Sciatic nerve (tissue), 2 donors: ENCODE results near the gene LRP5. TPM values are rescaled to one million over a fixed set of nuclear protein-coding genes. Genes with fewer than 3 reads are reported as not detected.
A peak's percentile ranks its signal among the peaks of the same experiment; 100 is the strongest.
"Not testable (repeated sequence)": the region's sequence is repeated elsewhere in the genome, so short reads cannot be mapped to it uniquely, and the experiment has no call there.

Experiments
- ATAC-seq: fragments of 200-7000 bp; cut with Tn5 transposase; one replicate; pipeline ENCODE4 v1.9.1; 2020; ENCODE audit warnings: mild to moderate bottlenecking, moderate library complexity
- DNase-seq: peaks from one replicate; pipeline ENCODE4 v3.0.0-alpha.2; 2020; ENCODE audit warnings: low spot score
- intact Hi-C: fragments of 100-400 bp; cut with DNase I; formaldehyde crosslinking; loops from one replicate; pipeline ENCODE4 v1.14.2; 2022
- total RNA-seq: library from RNA; stranded (reverse); fragmentation: NEBNext Ultra II Directional; extraction: Animal tissue kit (Norgen Biotek cat#: 25700); gene quantifications from one replicate; pipeline ENCODE4 v1.2.1, GENCODE V29; 2021
- donor health status: DM: no; HTN: no; CAD: no.
- donor health status: DM: no; HTN: no; CAD: no.

Gene LRP5
- total RNA-seq, 1 donor from 2014 or later, result 55.2 TPM

- peak; percentile 39 for DNase-seq
- no peak for ATAC-seq
- intact Hi-C loops, result no loop called here
Observed at GRCh38 chr11:68275721-68276507, 36.5 kb upstream of the LRP5 start.

GRCh38 chr11:68276861-68277260 is 35.5 kb upstream of the LRP5 start:
- intact Hi-C loops, result no loop called here
- no peak for ATAC-seq
- DNase-seq, result peak; percentile 21

- intact Hi-C loops, result no loop called here
- ATAC-seq (no peak), DNase-seq (no peak)
Observed at GRCh38 chr11:68279676-68280075, 32.7 kb upstream of the LRP5 start.

GRCh38 chr11:68282141-68282860 is 30.1 kb upstream of the LRP5 start:
- ATAC-seq, result no peak

GRCh38 chr11:68282861-68283230 is 29.5 kb upstream of the LRP5 start:
- ATAC-seq, result no peak
- DNase-seq, result no peak
- intact Hi-C loops, result no loop called here

More at GRCh38 chr11:68282141-68282860, 30.1 kb upstream of the LRP5 start:
- no peak for DNase-seq
- intact Hi-C loops, result no loop called here

- DNase-seq, intact Hi-C loops, ATAC-seq: not testable (repeated sequence)
Observed at GRCh38 chr11:68284588-68284987, 27.8 kb upstream of the LRP5 start.

- no peak for DNase-seq
- intact Hi-C loops, result no loop called here
- no peak for ATAC-seq
Observed at GRCh38 chr11:68287419-68287818, 25.0 kb upstream of the LRP5 start.

- DNase-seq (no peak), ATAC-seq (no peak)
- intact Hi-C loops, result no loop called here
Observed at GRCh38 chr11:68289456-68289855, 22.9 kb upstream of the LRP5 start.

- ATAC-seq, result no peak
- DNase-seq, result no peak
- intact Hi-C loops, result no loop called here
Observed at GRCh38 chr11:68293708-68294107, 18.7 kb upstream of the LRP5 start.

- DNase-seq (no peak), ATAC-seq (no peak)
- intact Hi-C loops, result loop anchor here (5.0 kb wide), 1 partner anchor 38 kb away; no protein-coding TSS in a partner anchor
Observed at GRCh38 chr11:68295271-68295670, 17.1 kb upstream of the LRP5 start.

GRCh38 chr11:68295940-68296339 is 16.5 kb upstream of the LRP5 start:
- DNase-seq (no peak), ATAC-seq (no peak)

GRCh38 chr11:68296344-68297051 is 15.9 kb upstream of the LRP5 start:
- intact Hi-C loops, result loop anchor here (5.0 kb wide), 1 partner anchor 39 kb away; no protein-coding TSS in a partner anchor
- DNase-seq, result no peak
- ATAC-seq, result no peak

More at GRCh38 chr11:68295940-68296339, 16.5 kb upstream of the LRP5 start:
- intact Hi-C loops, result loop anchor here (5.0 kb wide), 1 partner anchor 39 kb away; no protein-coding TSS in a partner anchor

- DNase-seq (no peak), ATAC-seq (peak; percentile 8)
- intact Hi-C loops, result loop anchor here (5.0 kb wide), 1 partner anchor 40 kb away; no protein-coding TSS in a partner anchor
Observed at GRCh38 chr11:68297052-68297378, 15.4 kb upstream of the LRP5 start.

GRCh38 chr11:68297494-68297811 is 14.9 kb upstream of the LRP5 start:
- intact Hi-C loops, result loop anchor here (5.0 kb wide), 1 partner anchor 40 kb away; no protein-coding TSS in a partner anchor
- ATAC-seq (no peak), DNase-seq (no peak)

- intact Hi-C loops, result loop anchor here (5.0 kb wide), 1 partner anchor 41 kb away; no protein-coding TSS in a partner anchor
- DNase-seq, result peak; percentile 90
- ATAC-seq, result peak; percentile 98
Observed at GRCh38 chr11:68297812-68298658, 14.4 kb upstream of the LRP5 start.

- ATAC-seq (no peak), DNase-seq (no peak)
- intact Hi-C loops, result loop anchor here (5.0 kb wide), 1 partner anchor 42 kb away; no protein-coding TSS in a partner anchor
Observed at GRCh38 chr11:68298659-68299516, 13.5 kb upstream of the LRP5 start.

- intact Hi-C loops, result loop anchor here (5.0 kb wide), 1 partner anchor 42 kb away; no protein-coding TSS in a partner anchor
- not testable (repeated sequence) for DNase-seq, ATAC-seq
Observed at GRCh38 chr11:68299517-68299879, 12.9 kb upstream of the LRP5 start.
